GF-D8 (cell line): ENCODE data around the gene GAGE2A.
"Not testable (repeated sequence)": the region's sequence is repeated elsewhere in the genome, so short reads cannot be mapped to it uniquely, and the experiment has no call there.

Source experiments
- DNase-seq: peaks from one replicate; lab custom pipeline; 2025; lab: John Stamatoyannopoulos, UW

Gene GAGE2A

GRCh38 chrX:49589196-49589595 is at the start of gene GAGE2A:
Gene GAGE2A, plus strand, starts transcription at chrX:49589496. Its CDS starts 1,155 bp downstream, at chrX:49590651.
- not testable (repeated sequence) for DNase-seq

GRCh38 chrX:49541433-49541832 is 47.9 kb upstream of the GAGE2A start, which contains the start of gene GAGE12D:
Gene GAGE12D, plus strand, starts transcription at chrX:49541733. Its CDS starts 1,155 bp downstream, at chrX:49542888.
- not testable (repeated sequence) for DNase-seq

- not testable (repeated sequence) for DNase-seq
Measured at GRCh38 chrX:49550989-49551388, 38.3 kb upstream of the GAGE2A start, which contains the start of gene GAGE12E. Gene GAGE12E, plus strand, starts transcription at chrX:49551289. Its CDS starts 1,155 bp downstream, at chrX:49552444.

- DNase-seq: not testable (repeated sequence)
Measured at GRCh38 chrX:49560542-49560941, 28.8 kb upstream of the GAGE2A start, which contains the start of gene GAGE12F. Gene GAGE12F, plus strand, starts transcription at chrX:49560842. Its CDS starts 1,155 bp downstream, at chrX:49561997.

- not testable (repeated sequence) for DNase-seq
Measured at GRCh38 chrX:49568728-49569127, 20.6 kb upstream of the GAGE2A start.

GRCh38 chrX:49569152-49569551 is 20.1 kb upstream of the GAGE2A start:
- not testable (repeated sequence) for DNase-seq

GRCh38 chrX:49570100-49570499 is 19.2 kb upstream of the GAGE2A start, which contains the start of gene GAGE12G:
Gene GAGE12G, plus strand, starts transcription at chrX:49570400. Its CDS starts 1,155 bp downstream, at chrX:49571555.
- DNase-seq: not testable (repeated sequence)

GRCh38 chrX:49579649-49580048 is 9.6 kb upstream of the GAGE2A start, which contains the start of gene GAGE12H:
Gene GAGE12H, plus strand, starts transcription at chrX:49579949. Its CDS starts 1,155 bp downstream, at chrX:49581104.
- not testable (repeated sequence) for DNase-seq

- not testable (repeated sequence) for DNase-seq
Measured at GRCh38 chrX:49589769-49590478, 628 bp downstream of the GAGE2A start.

- not testable (repeated sequence) for DNase-seq
Measured at GRCh38 chrX:49590488-49590887, 1.2 kb downstream of the GAGE2A start.

- DNase-seq: not testable (repeated sequence)
Measured at GRCh38 chrX:49598720-49599119, 9.4 kb downstream of the GAGE2A start, which contains the start of gene GAGE1. Gene GAGE1, plus strand, starts transcription at chrX:49599020. Its CDS starts 1,155 bp downstream, at chrX:49600175.

GRCh38 chrX:49610718-49611310 is 21.5 kb downstream of the GAGE2A start:
- DNase-seq: no peak

- no peak for DNase-seq
Measured at GRCh38 chrX:49618574-49618973, 29.3 kb downstream of the GAGE2A start.

GRCh38 chrX:49627086-49627777 is 37.9 kb downstream of the GAGE2A start:
- no peak for DNase-seq

GRCh38 chrX:49644991-49645637 is 55.8 kb downstream of the GAGE2A start:
- no peak for DNase-seq
